Measurements from ENCODE around the gene RNF26. TPM values are rescaled to one million over a fixed set of nuclear protein-coding genes. Genes with fewer than 3 reads are reported as not detected.

Gene RNF26
- total and polyA plus RNA-seq, 2 of the 13 experiments (the other 11 are each of a cell fraction or from before 2014, with no cell fraction given) = 11.9 to 26.3 TPM

DNA sequence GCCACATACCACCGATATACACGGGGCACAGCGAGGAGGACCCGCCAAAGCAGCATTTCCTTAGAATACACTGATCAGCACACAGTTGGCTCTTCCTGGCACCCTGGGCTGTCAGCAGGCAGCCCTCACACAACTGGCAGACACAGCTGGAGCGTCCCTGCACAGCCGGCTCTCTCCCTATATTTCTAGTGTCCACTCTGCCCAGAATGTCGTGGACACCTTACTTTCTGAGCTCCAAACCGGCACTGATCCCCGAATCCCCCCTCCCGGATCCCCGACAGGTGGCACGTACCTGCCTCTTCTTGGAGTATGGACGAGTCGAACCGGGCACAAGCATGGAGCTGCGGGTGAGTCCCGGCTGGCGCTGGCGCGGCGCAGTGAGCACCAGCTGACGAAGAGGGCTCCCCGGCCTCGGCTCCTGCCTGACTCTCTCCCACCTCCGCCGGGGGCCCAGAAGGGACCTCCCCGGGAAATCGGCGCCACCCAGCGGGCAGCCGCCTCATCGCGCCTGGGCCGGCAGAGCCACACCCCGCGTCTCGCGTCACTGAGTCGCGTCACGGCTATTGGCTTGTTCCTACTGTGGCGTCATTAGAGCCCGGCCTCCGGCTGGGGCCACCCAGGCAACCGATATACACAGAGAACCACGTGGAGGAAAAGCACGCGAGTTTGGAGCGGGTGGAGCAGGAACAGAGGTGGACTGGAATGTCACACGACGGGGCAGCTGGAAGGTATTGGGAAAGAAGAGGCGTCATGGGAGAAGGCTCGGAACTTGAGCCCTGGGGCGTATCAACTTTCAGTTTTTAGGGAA is 47.1 kb downstream of the RNF26 start, which contains the start of gene USP2 (continued):
- TF ChIP-seq, protein P1, sequence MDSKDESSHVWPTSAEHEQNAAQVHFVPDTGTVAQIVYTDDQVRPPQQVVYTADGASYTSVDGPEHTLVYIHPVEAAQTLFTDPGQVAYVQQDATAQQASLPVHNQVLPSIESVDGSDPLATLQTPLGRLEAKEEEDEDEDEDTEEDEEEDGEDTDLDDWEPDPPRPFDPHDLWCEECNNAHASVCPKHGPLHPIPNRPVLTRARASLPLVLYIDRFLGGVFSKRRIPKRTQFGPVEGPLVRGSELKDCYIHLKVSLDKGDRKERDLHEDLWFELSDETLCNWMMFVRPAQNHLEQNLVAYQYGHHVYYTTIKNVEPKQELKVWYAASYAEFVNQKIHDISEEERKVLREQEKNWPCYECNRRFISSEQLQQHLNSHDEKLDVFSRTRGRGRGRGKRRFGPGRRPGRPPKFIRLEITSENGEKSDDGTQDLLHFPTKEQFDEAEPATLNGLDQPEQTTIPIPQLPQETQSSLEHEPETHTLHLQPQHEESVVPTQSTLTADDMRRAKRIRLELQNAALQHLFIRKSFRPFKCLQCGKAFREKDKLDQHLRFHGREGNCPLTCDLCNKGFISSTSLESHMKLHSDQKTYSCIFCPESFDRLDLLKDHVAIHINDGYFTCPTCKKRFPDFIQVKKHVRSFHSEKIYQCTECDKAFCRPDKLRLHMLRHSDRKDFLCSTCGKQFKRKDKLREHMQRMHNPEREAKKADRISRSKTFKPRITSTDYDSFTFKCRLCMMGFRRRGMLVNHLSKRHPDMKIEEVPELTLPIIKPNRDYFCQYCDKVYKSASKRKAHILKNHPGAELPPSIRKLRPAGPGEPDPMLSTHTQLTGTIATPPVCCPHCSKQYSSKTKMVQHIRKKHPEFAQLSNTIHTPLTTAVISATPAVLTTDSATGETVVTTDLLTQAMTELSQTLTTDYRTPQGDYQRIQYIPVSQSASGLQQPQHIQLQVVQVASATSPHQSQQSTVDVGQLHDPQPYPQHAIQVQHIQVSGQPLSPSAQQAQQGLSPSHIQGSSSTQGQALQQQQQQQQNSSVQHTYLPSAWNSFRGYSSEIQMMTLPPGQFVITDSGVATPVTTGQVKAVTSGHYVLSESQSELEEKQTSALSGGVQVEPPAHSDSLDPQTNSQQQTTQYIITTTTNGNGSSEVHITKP (CRISPR knock-in tag; IDR thresholded peaks at IDR 0.05; ENCODE audit: low read depth) = 0 out of 2 replicates have a peak, but pooled peaks have one; percentile 59
- TF ChIP-seq MEIS1 (CRISPR knock-in tag; IDR thresholded peaks at IDR 0.05; ENCODE audit: borderline replicate concordance) (0 out of 2 replicates have a peak, but pooled peaks have one; percentile 7), ZNF710 (CRISPR knock-in tag; IDR thresholded peaks at IDR 0.05; ENCODE audit: borderline replicate concordance) (no peak), RFX1 (IDR thresholded peaks at IDR 0.05) (peak; percentile 83), SMAD3 (CRISPR knock-in tag; IDR thresholded peaks at IDR 0.05) (peak; percentile 54; the same call in 1 of the 2 replicates), HMG20A (CRISPR knock-in tag; IDR thresholded peaks at IDR 0.05; ENCODE audit: borderline replicate concordance) (peak; percentile 26; the same call in 1 of the 2 replicates), SATB2 (CRISPR knock-in tag; IDR thresholded peaks at IDR 0.05) (no peak), ZNF207 (IDR thresholded peaks at IDR 0.05; ENCODE audit: borderline replicate concordance) (no peak), ZNF644 (CRISPR knock-in tag; IDR thresholded peaks at IDR 0.05; ENCODE audit: low read depth) (0 out of 2 replicates have a peak, but pooled peaks have one; percentile 24), PCBP2 (optimal IDR thresholded peaks at IDR 0.05; ENCODE audit: low read depth, low read length, poor library complexity, severe bottlenecking) (no peak), ATF7 (IDR thresholded peaks at IDR 0.05) (no peak), ATF7 (CRISPR knock-in tag; IDR thresholded peaks at IDR 0.05) (no peak; the same call in 1 of the 2 replicates), AGO2 (optimal IDR thresholded peaks at IDR 0.05; ENCODE audit: low read depth, low read length) (peak; percentile 13), NFE2 (CRISPR knock-in tag; IDR thresholded peaks at IDR 0.05) (no peak), DZIP1 (CRISPR knock-in tag; IDR thresholded peaks at IDR 0.05) (no peak), SP2 (CRISPR knock-in tag; IDR thresholded peaks at IDR 0.05) (peak; percentile 55; the same call in 1 of the 2 replicates)
- TF ChIP-seq, protein P2, sequence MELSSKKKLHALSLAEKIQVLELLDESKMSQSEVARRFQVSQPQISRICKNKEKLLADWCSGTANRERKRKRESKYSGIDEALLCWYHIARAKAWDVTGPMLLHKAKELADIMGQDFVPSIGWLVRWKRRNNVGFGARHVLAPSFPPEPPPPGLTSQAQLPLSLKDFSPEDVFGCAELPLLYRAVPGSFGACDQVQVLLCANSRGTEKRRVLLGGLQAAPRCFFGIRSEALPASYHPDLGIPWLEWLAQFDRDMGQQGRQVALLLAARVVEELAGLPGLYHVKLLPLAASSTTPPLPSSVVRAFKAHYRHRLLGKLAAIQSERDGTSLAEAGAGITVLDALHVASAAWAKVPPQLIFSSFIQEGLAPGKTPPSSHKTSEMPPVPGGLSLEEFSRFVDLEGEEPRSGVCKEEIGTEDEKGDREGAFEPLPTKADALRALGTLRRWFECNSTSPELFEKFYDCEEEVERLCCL (CRISPR knock-in tag; IDR thresholded peaks at IDR 0.05; ENCODE audit: borderline replicate concordance) = 0 out of 2 replicates have a peak, but pooled peaks have one; percentile 4
- TF ChIP-seq, protein P3, sequence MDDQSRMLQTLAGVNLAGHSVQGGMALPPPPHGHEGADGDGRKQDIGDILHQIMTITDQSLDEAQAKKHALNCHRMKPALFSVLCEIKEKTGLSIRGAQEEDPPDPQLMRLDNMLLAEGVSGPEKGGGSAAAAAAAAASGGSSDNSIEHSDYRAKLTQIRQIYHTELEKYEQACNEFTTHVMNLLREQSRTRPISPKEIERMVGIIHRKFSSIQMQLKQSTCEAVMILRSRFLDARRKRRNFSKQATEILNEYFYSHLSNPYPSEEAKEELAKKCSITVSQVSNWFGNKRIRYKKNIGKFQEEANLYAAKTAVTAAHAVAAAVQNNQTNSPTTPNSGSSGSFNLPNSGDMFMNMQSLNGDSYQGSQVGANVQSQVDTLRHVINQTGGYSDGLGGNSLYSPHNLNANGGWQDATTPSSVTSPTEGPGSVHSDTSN (CRISPR knock-in tag; IDR thresholded peaks at IDR 0.05; ENCODE audit: borderline replicate concordance) = no peak
